Measurements from ENCODE around the gene DISC1.
"Not testable (repeated sequence)": the region's sequence is repeated elsewhere in the genome, so short reads cannot be mapped to it uniquely, and the experiment has no call there.

Gene DISC1

GRCh38 chr1:231626535-231626950, at the start of gene DISC1:
Gene DISC1 (plus strand): TSS chr1:231626790. CDS start chr1:231626868, 78 bp downstream.
- H3K9me3 Mint-ChIP-seq, result no peaks in the 10 kb centered on the region
- H3K36me3 Mint-ChIP-seq (ENCODE audit: low read depth), result peaks cover 15% of the 10 kb centered on the region
- intact Hi-C loops (cut with micrococcal nuclease), result loop anchor here (2.0 to 5.0 kb wide), 3 partner anchors 16 to 181 kb away; no protein-coding TSS in a partner anchor
- peak within 1 kb of the TSS; percentile 81 for H3K4me3 Mint-ChIP-seq
- H3K4me1 Mint-ChIP-seq (ENCODE audit: low read depth), result peaks cover 57% of the 10 kb centered on the region
- H3K27ac Mint-ChIP-seq, result peak within 1 kb of the TSS; percentile 84
- peaks cover 3% of the 10 kb centered on the region for H3K27me3 Mint-ChIP-seq

DNA sequence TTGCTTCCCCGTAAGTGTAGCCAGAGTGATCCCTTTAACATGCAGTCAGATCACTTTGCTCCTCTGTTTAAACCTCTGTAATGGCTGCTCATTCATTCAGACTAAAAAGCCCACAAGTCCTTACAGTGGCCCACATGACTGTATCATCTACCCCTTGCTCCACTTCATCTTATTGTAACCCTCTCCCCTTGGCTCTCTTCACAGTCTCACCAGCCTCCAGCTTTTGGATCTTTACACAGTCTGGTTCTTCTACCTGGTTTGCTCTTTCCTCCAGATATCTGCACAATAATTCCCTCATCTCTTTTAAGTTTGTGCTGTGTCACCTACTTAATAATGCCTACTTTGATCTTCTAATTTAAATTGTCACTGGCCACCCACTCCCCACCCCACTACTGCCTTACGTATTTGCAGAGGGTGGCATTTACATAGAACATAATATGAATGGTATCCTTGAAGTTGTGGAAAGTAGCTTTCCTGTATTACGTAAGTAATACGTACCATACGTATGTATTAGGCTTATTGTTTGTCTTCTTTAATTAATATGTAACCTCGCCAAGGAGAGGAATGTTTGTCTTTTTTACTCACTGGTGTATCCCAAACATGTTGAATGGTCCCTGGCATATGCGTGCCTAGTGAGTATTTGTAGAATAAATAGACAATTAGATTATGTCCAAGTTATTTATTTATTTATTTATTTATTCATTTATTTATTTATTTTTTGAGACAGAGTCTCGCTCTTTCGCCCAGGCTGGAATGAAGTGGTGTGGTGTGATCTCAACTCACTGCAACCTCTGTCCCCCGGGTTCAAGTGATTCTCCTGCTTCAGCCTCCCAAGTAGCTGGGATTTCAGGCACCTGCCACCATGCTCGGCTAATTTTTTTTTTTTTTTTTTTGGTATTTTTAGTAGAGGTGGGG, 49.5 kb upstream of the DISC1 start:
- Mint-ChIP-seq H3K4me1 (ENCODE audit: low read depth) (no peaks in the 10 kb centered on the region), H3K9me3 (no peaks in the 10 kb centered on the region), H3K4me3 (no peak overlapping the region), H3K27ac (no peak overlapping the region), H3K36me3 (ENCODE audit: low read depth) (no peaks in the 10 kb centered on the region), H3K27me3 (no peaks in the 10 kb centered on the region)
- intact Hi-C loops (cut with micrococcal nuclease), result no loop called here

GRCh38 chr1:231580874-231581273, 45.7 kb upstream of the DISC1 start:
- Mint-ChIP-seq H3K4me1 (ENCODE audit: low read depth) (no peaks in the 10 kb centered on the region), H3K9me3 (no peaks in the 10 kb centered on the region), H3K27ac (no peak overlapping the region), H3K27me3 (no peaks in the 10 kb centered on the region), H3K36me3 (ENCODE audit: low read depth) (no peaks in the 10 kb centered on the region), H3K4me3 (no peak overlapping the region)
- intact Hi-C loops (cut with micrococcal nuclease), result no loop called here

GRCh38 chr1:231581859-231582258, 44.7 kb upstream of the DISC1 start:
- H3K9me3 Mint-ChIP-seq, result no peaks in the 10 kb centered on the region
- H3K27ac Mint-ChIP-seq, result no peak overlapping the region
- H3K27me3 Mint-ChIP-seq, result no peaks in the 10 kb centered on the region
- no peaks in the 10 kb centered on the region for H3K36me3 Mint-ChIP-seq (ENCODE audit: low read depth)
- H3K4me1 Mint-ChIP-seq (ENCODE audit: low read depth), result no peaks in the 10 kb centered on the region
- no peak overlapping the region for H3K4me3 Mint-ChIP-seq
- intact Hi-C loops (cut with micrococcal nuclease), result no loop called here

GRCh38 chr1:231583376-231583775, 43.2 kb upstream of the DISC1 start:
- Mint-ChIP-seq H3K27ac (no peak overlapping the region), H3K9me3 (no peaks in the 10 kb centered on the region), H3K27me3 (no peaks in the 10 kb centered on the region), H3K4me3 (no peak overlapping the region), H3K36me3 (ENCODE audit: low read depth) (no peaks in the 10 kb centered on the region), H3K4me1 (ENCODE audit: low read depth) (no peaks in the 10 kb centered on the region)
- intact Hi-C loops (cut with micrococcal nuclease), result no loop called here

GRCh38 chr1:231584117-231584516, 42.5 kb upstream of the DISC1 start:
- H3K9me3 Mint-ChIP-seq, result no peaks in the 10 kb centered on the region
- intact Hi-C loops (cut with micrococcal nuclease), result no loop called here
- no peak overlapping the region for H3K27ac Mint-ChIP-seq
- H3K36me3 Mint-ChIP-seq (ENCODE audit: low read depth), result no peaks in the 10 kb centered on the region
- no peak overlapping the region for H3K4me3 Mint-ChIP-seq
- no peaks in the 10 kb centered on the region for H3K4me1 Mint-ChIP-seq (ENCODE audit: low read depth)
- no peaks in the 10 kb centered on the region for H3K27me3 Mint-ChIP-seq

- no peaks in the 10 kb centered on the region for H3K9me3 Mint-ChIP-seq
- H3K27me3 Mint-ChIP-seq, result no peaks in the 10 kb centered on the region
- no peaks in the 10 kb centered on the region for H3K4me1 Mint-ChIP-seq (ENCODE audit: low read depth)
- no peak overlapping the region for H3K4me3 Mint-ChIP-seq
- intact Hi-C loops (cut with micrococcal nuclease), result no loop called here
- no peak overlapping the region for H3K27ac Mint-ChIP-seq
- H3K36me3 Mint-ChIP-seq (ENCODE audit: low read depth), result no peaks in the 10 kb centered on the region
These were observed 41.7 kb upstream of the DISC1 start for GRCh38 chr1:231584921-231585320.

- intact Hi-C loops (cut with micrococcal nuclease), result no loop called here
- H3K4me3 Mint-ChIP-seq, result no peak overlapping the region
- no peaks in the 10 kb centered on the region for H3K27me3 Mint-ChIP-seq
- no peaks in the 10 kb centered on the region for H3K36me3 Mint-ChIP-seq (ENCODE audit: low read depth)
- no peak overlapping the region for H3K27ac Mint-ChIP-seq
- no peaks in the 10 kb centered on the region for H3K9me3 Mint-ChIP-seq
- H3K4me1 Mint-ChIP-seq (ENCODE audit: low read depth), result peaks cover 22% of the 10 kb centered on the region
These were observed 36.0 kb upstream of the DISC1 start for GRCh38 chr1:231590453-231591198.

DNA sequence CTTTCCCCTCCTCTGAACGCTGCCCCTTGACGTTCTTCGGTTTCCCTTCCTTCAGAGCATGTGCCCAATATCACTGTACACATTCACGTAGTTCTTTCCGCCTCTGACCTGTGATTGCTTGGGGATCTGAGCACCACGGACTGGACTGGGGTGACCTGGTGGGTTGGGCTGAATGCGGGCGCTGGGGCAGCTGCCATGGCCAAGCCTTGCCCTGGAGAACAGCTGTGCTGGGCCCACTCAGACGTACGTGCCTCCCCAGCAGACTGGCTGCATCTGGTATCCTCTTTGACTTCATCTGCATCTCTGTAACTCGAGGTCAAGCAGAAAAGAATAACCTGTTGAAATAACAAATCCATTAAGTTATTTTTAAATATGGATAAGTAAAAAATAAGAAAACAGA, 35.1 kb upstream of the DISC1 start:
- Mint-ChIP-seq H3K9me3 (no peaks in the 10 kb centered on the region), H3K27ac (no peak overlapping the region), H3K4me1 (ENCODE audit: low read depth) (peaks cover 31% of the 10 kb centered on the region), H3K27me3 (no peaks in the 10 kb centered on the region), H3K4me3 (no peak overlapping the region), H3K36me3 (ENCODE audit: low read depth) (no peaks in the 10 kb centered on the region)
- intact Hi-C loops (cut with micrococcal nuclease), result no loop called here

GRCh38 chr1:231592809-231593208, 33.8 kb upstream of the DISC1 start:
- Mint-ChIP-seq H3K4me1 (ENCODE audit: low read depth) (peaks cover 31% of the 10 kb centered on the region), H3K9me3 (no peaks in the 10 kb centered on the region), H3K27me3 (no peaks in the 10 kb centered on the region), H3K36me3 (ENCODE audit: low read depth) (no peaks in the 10 kb centered on the region), H3K27ac (no peak overlapping the region), H3K4me3 (no peak overlapping the region)
- intact Hi-C loops (cut with micrococcal nuclease), result no loop called here

- peaks cover 31% of the 10 kb centered on the region for H3K4me1 Mint-ChIP-seq (ENCODE audit: low read depth)
- H3K9me3 Mint-ChIP-seq; H3K36me3 Mint-ChIP-seq (ENCODE audit: low read depth); intact Hi-C loops (cut with micrococcal nuclease); H3K27me3 Mint-ChIP-seq; H3K4me3 Mint-ChIP-seq; H3K27ac Mint-ChIP-seq: not testable (repeated sequence)
These were observed 33.3 kb upstream of the DISC1 start for GRCh38 chr1:231593264-231593663.

DNA sequence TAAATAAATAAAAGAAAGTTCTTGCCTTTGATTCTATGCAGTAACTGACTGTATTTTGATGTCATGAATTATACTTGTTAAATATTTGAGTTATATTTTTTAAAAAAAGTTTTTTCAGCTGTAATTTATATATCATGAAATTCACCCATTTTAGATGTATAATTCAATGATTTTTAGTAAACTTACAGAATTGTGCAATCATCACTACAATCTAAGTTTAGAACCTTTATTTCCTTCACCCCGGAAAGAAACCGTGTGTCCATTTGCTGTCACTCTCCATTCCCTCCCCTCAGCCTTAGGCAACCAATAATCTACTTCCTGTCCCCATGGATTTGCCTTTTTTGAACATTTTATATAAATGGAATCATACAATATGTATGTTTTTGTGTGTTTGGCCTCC, 32.5 kb upstream of the DISC1 start:
- H3K36me3 Mint-ChIP-seq (ENCODE audit: low read depth), result no peaks in the 10 kb centered on the region
- H3K27ac Mint-ChIP-seq, result no peak overlapping the region
- intact Hi-C loops (cut with micrococcal nuclease), result no loop called here

DNA sequence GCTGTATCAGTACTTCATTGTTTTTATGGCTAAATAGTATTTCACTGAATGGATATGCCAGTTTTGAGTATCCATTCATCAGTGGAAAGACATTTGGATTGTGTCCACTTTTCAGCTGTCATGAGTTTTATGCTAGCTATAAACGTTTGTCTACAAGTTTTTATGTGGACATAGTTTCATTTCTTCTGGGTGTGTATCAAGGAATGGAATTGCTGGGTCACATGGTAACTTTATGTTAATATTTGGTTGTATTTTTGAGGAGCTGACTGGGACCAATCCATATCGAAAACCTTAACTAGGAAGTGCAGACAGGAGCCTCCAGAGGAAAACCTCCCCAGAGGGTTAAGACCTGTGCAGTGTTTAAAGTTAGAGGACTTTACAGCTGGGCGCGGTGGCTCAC, 31.8 kb upstream of the DISC1 start:
- Mint-ChIP-seq H3K9me3 (no peaks in the 10 kb centered on the region), H3K36me3 (ENCODE audit: low read depth) (no peaks in the 10 kb centered on the region), H3K4me1 (ENCODE audit: low read depth) (peaks cover 31% of the 10 kb centered on the region), H3K27me3 (no peaks in the 10 kb centered on the region), H3K27ac (no peak overlapping the region), H3K4me3 (no peak overlapping the region)
- intact Hi-C loops (cut with micrococcal nuclease), result no loop called here

More for the DNA sequence above, 32.5 kb upstream of the DISC1 start:
- H3K4me1 Mint-ChIP-seq (ENCODE audit: low read depth), result peaks cover 31% of the 10 kb centered on the region
- no peaks in the 10 kb centered on the region for H3K9me3 Mint-ChIP-seq
- H3K4me3 Mint-ChIP-seq, result no peak overlapping the region
- no peaks in the 10 kb centered on the region for H3K27me3 Mint-ChIP-seq

- Mint-ChIP-seq H3K27ac (no peak overlapping the region), H3K9me3 (no peaks in the 10 kb centered on the region)
- intact Hi-C loops (cut with micrococcal nuclease), result no loop called here
These were observed 30.2 kb upstream of the DISC1 start for GRCh38 chr1:231596337-231596791.

More at GRCh38 chr1:231596337-231596791, 30.2 kb upstream of the DISC1 start:
- no peaks in the 10 kb centered on the region for H3K36me3 Mint-ChIP-seq (ENCODE audit: low read depth)
- H3K27me3 Mint-ChIP-seq, result no peaks in the 10 kb centered on the region
- H3K4me1 Mint-ChIP-seq (ENCODE audit: low read depth), result peaks cover 20% of the 10 kb centered on the region
- H3K4me3 Mint-ChIP-seq, result no peak overlapping the region
